Keratinocyte (primary cell): Measurements from ENCODE around the gene SLC25A42. TPM values are rescaled to one million over a fixed set of nuclear protein-coding genes. Genes with fewer than 3 reads are reported as not detected.
"Not testable (repeated sequence)": the region's sequence is repeated elsewhere in the genome, so short reads cannot be mapped to it uniquely, and the experiment has no call there.

Experiments
- DNase-seq: peaks from one replicate; pipeline ENCODE4 v3.0.0-alpha.2; 2011; ENCODE audit warnings: low read depth, missing footprints, low spot score
- FAIRE-seq: peaks from 2 replicates; lab custom pipeline; 2011; peaks lifted over from hg19 to GRCh38; lab: Jason Lieb, UNC
- H2AFZ ChIP-seq: 2 replicates; pipeline ENCODE4 v1.6.0; 2012; ENCODE audit warnings: low read length, control low read depth, inconsistent platforms; ENCODE audit not compliant: control insufficient read depth
- H3K27ac ChIP-seq: 2 replicates; pipeline ENCODE4 v1.5.1; 2011; ENCODE audit warnings: low read length; ENCODE audit not compliant: control insufficient read depth, insufficient read depth
- H3K27me3 ChIP-seq: 3 replicates; pipeline ENCODE4 v1.6.0; 2011; ENCODE audit warnings: low read length; ENCODE audit not compliant: control insufficient read depth, insufficient read depth; ENCODE audit errors: extremely low read depth
- H3K36me3 ChIP-seq, 2 experiments: 2 replicates in 1 of 2; 3 replicates in 1 of 2; pipeline ENCODE4 v1.5.1; 2011; ENCODE audit warnings: low read length in 2 of 2, mild to moderate bottlenecking in 1 of 2; ENCODE audit not compliant: control insufficient read depth in 2 of 2, insufficient read depth in 2 of 2; ENCODE audit errors: extremely low read depth in 1 of 2
- H3K4me1 ChIP-seq: 3 replicates; pipeline ENCODE4 v1.5.1; 2011; ENCODE audit warnings: low read length; ENCODE audit not compliant: control insufficient read depth, insufficient read depth; ENCODE audit errors: extremely low read depth
- H3K4me2 ChIP-seq: 3 replicates; pipeline ENCODE4 v1.6.0; 2011; ENCODE audit warnings: low read depth, low read length; ENCODE audit not compliant: control insufficient read depth, insufficient read depth; ENCODE audit errors: extremely low read depth
- H3K4me3 ChIP-seq, 3 experiments: fragments of 200-600 bp in 1 of 3; sonication (generic) in 1 of 3; 2 replicates in 2 of 3; 3 replicates in 1 of 3; pipeline ENCODE4 v1.5.1; 2011 to 2016; ENCODE audit warnings: low read length in 3 of 3, mild to moderate bottlenecking in 3 of 3, control low read depth in 2 of 3, inconsistent platforms in 1 of 3, low read depth in 1 of 3, mixed read lengths in 1 of 3, mixed run types in 1 of 3, moderate library complexity in 1 of 3; ENCODE audit not compliant: control insufficient read depth in 2 of 3, insufficient read depth in 2 of 3; ENCODE audit errors: extremely low read depth in 1 of 3
- H3K79me2 ChIP-seq: 2 replicates; pipeline ENCODE4 v1.6.0; 2012; ENCODE audit warnings: low read length; ENCODE audit not compliant: control insufficient read depth, insufficient read depth
- H3K9ac ChIP-seq: 3 replicates; pipeline ENCODE4 v1.6.0; 2011; ENCODE audit warnings: low read length; ENCODE audit not compliant: control insufficient read depth, insufficient read depth; ENCODE audit errors: extremely low read depth
- H3K9me1 ChIP-seq: 3 replicates; pipeline ENCODE4 v1.6.0; 2011; ENCODE audit warnings: low read length; ENCODE audit not compliant: control insufficient read depth, insufficient read depth; ENCODE audit errors: extremely low read depth
- H3K9me3 ChIP-seq: 2 replicates; pipeline ENCODE4 v1.5.1; 2012; ENCODE audit warnings: low read depth, low read length; ENCODE audit not compliant: control insufficient read depth
- H4K20me1 ChIP-seq: 3 replicates; pipeline ENCODE4 v1.6.0; 2011; ENCODE audit warnings: low read length; ENCODE audit not compliant: control insufficient read depth, insufficient read depth; ENCODE audit errors: extremely low read depth
- CTCF ChIP-seq, 3 experiments: IDR thresholded peaks in 1 of 3; conservative IDR thresholded peaks in 1 of 3; optimal IDR thresholded peaks in 1 of 3; 2 replicates in 2 of 3; 3 replicates in 1 of 3; pipeline versions ENCODE3 to v1.5.1; 2011; ENCODE audit warnings: low read length in 3 of 3, mild to moderate bottlenecking in 3 of 3, moderate library complexity in 2 of 3, control low read depth in 1 of 3, inconsistent platforms in 1 of 3; ENCODE audit not compliant: insufficient read depth in 2 of 3; ENCODE audit errors: extremely low read depth in 1 of 3
- EZH2 ChIP-seq: IDR thresholded peaks from one replicate; pipeline ENCODE4 v1.6.1; 2012; ENCODE audit warnings: inconsistent platforms, mild to moderate bottlenecking, low read length, moderate library complexity
- dilution Hi-C: fragments of 300-500 bp; cut with MboI; formaldehyde crosslinking; loops from one replicate; pipeline ENCODE4 v1.7.0; 2020; ENCODE audit warnings: low sequenced_read_pairs; ENCODE audit not compliant: extremely low pct_ligation_motif_present
- polyA plus RNA-seq, 5 experiments: library from polyadenylated mRNA; depleted of rRNA in 3 of 5; stranded (reverse) in 3 of 5; stranded (forward) in 1 of 5; unstranded in 1 of 5; fragments of >200 nt; gene quantifications; 1 replicate in 1 of 5; 2 replicates in 3 of 5; 3 replicates in 1 of 5; pipeline versions ENCODE4 v1.2.1 to v1.2.3, GENCODE V29; 2011 to 2012; ENCODE audit warnings: missing spikeins in 2 of 5, low read depth in 1 of 5, low replicate concordance in 1 of 5

Gene SLC25A42
- polyA plus RNA-seq, 1 donor (not counting 4 experiments of a cell fraction or from before 2014, with no cell fraction given) = 1.2 TPM

- no peaks in the 10 kb centered on the region for H3K9me1 ChIP-seq
- H4K20me1 ChIP-seq = no peaks in the 10 kb centered on the region
- dilution Hi-C loops = no loop called here
- DNase-seq = no peak
- no peak overlapping the region for H3K4me2 ChIP-seq
- no peaks in the 10 kb centered on the region for H3K27me3 ChIP-seq
- H3K4me1 ChIP-seq = peaks cover 6% of the 10 kb centered on the region
- TF ChIP-seq CTCF (optimal IDR thresholded peaks at IDR 0.05 in 1 of 3, IDR thresholded peaks at IDR 0.05 in 1 of 3, conservative IDR thresholded peaks at IDR 0.05 in 1 of 3; ENCODE audit: extremely low read depth in 1 of 3, insufficient read depth in 2 of 3, low read length in 3 of 3) (no peak), EZH2 (no peak)
- H3K9me3 ChIP-seq = peaks cover 7% of the 10 kb centered on the region
- H3K79me2 ChIP-seq = peaks cover 3% of the 10 kb centered on the region
- H2AFZ ChIP-seq = no peak overlapping the region
- peaks cover under 1 to 4% of the 10 kb centered on the region in 2 experiments for H3K36me3 ChIP-seq
- no peak overlapping the region for H3K9ac ChIP-seq
- H3K4me3 ChIP-seq = no peak overlapping the region
- FAIRE-seq = no peak
- no peak overlapping the region for H3K27ac ChIP-seq
Observed at GRCh38 chr19:19133985-19134384, 70.2 kb downstream of the SLC25A42 start.

- H3K9me1 ChIP-seq = no peaks in the 10 kb centered on the region
- H3K4me2 ChIP-seq = no peak overlapping the region
- peaks cover 0 to 4% of the 10 kb centered on the region in 2 experiments for H3K36me3 ChIP-seq
- peaks cover 7% of the 10 kb centered on the region for H3K9me3 ChIP-seq
- dilution Hi-C loops = no loop called here
- H2AFZ ChIP-seq = no peak overlapping the region
- DNase-seq (no peak), FAIRE-seq (no peak)
- H3K27ac ChIP-seq = no peak overlapping the region
- H3K4me3 ChIP-seq = no peak overlapping the region
- no peak overlapping the region for H3K9ac ChIP-seq
- TF ChIP-seq EZH2 = no peak
- TF ChIP-seq CTCF (optimal IDR thresholded peaks at IDR 0.05 in 1 of 3, IDR thresholded peaks at IDR 0.05 in 1 of 3, conservative IDR thresholded peaks at IDR 0.05 in 1 of 3; ENCODE audit: extremely low read depth in 1 of 3, insufficient read depth in 2 of 3, low read length in 3 of 3) = no peak
- H3K27me3 ChIP-seq = no peaks in the 10 kb centered on the region
- peaks cover 6% of the 10 kb centered on the region for H3K4me1 ChIP-seq
- H3K79me2 ChIP-seq = peaks cover 3% of the 10 kb centered on the region
- H4K20me1 ChIP-seq = no peaks in the 10 kb centered on the region
Observed at GRCh38 chr19:19134687-19135158, 70.9 kb downstream of the SLC25A42 start.

GRCh38 chr19:19135713-19136112 lies 71.9 kb downstream of the SLC25A42 start:
- H3K36me3 ChIP-seq, H3K4me1 ChIP-seq, dilution Hi-C loops, FAIRE-seq, H3K4me3 ChIP-seq, H3K4me2 ChIP-seq, H2AFZ ChIP-seq, H3K9me3 ChIP-seq, H3K9ac ChIP-seq, H3K9me1 ChIP-seq, H3K79me2 ChIP-seq, H4K20me1 ChIP-seq, H3K27me3 ChIP-seq, DNase-seq, H3K27ac ChIP-seq: not testable (repeated sequence)
